ENCODE results near the gene DDX1.

GRCh38 chr2:15559379-15560139 lies 32.1 kb upstream of the DDX1 start:
- TF ChIP-seq EZH2 (IDR thresholded peaks at IDR 0.05; ENCODE audit: low read length, missing control alignments), result no peak
- TF ChIP-seq, protein P1, sequence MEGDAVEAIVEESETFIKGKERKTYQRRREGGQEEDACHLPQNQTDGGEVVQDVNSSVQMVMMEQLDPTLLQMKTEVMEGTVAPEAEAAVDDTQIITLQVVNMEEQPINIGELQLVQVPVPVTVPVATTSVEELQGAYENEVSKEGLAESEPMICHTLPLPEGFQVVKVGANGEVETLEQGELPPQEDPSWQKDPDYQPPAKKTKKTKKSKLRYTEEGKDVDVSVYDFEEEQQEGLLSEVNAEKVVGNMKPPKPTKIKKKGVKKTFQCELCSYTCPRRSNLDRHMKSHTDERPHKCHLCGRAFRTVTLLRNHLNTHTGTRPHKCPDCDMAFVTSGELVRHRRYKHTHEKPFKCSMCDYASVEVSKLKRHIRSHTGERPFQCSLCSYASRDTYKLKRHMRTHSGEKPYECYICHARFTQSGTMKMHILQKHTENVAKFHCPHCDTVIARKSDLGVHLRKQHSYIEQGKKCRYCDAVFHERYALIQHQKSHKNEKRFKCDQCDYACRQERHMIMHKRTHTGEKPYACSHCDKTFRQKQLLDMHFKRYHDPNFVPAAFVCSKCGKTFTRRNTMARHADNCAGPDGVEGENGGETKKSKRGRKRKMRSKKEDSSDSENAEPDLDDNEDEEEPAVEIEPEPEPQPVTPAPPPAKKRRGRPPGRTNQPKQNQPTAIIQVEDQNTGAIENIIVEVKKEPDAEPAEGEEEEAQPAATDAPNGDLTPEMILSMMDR (conservative IDR thresholded peaks at IDR 0.05 in 1 of 2, IDR thresholded peaks at IDR 0.05 in 1 of 2; ENCODE audit: low read depth in 1 of 2, low read length in 2 of 2), result no peak
